Liver (tissue), 9 donors: Measurements from ENCODE around the gene OR10R2. TPM values are rescaled to one million over a fixed set of nuclear protein-coding genes. Genes with fewer than 3 reads are reported as not detected.

Source experiments
- DNase-seq: peaks from one replicate; pipeline ENCODE4 v3.0.0-alpha.2; 2017; ENCODE audit warnings: low spot score
- H3K27ac ChIP-seq, 2 donors: one replicate each; pipeline ENCODE4 v1.7.0; 2013; ENCODE audit warnings: inconsistent platforms in 2 of 2, low read length in 2 of 2, control low read depth in 1 of 2, low read depth in 1 of 2, mild to moderate bottlenecking in 1 of 2
- H3K27me3 ChIP-seq, 4 donors: one replicate each; pipeline versions ENCODE4 v1.6.1 to v1.7.0; 2013; ENCODE audit warnings: low read length in 3 of 4, inconsistent platforms in 1 of 4, mild to moderate bottlenecking in 1 of 4, moderate library complexity in 1 of 4; ENCODE audit not compliant: control insufficient read depth in 4 of 4, insufficient read depth in 4 of 4
- H3K36me3 ChIP-seq, 4 donors: one replicate each; pipeline versions ENCODE4 v1.6.1 to v1.7.0; 2013; ENCODE audit warnings: low read length in 3 of 4, mild to moderate bottlenecking in 3 of 4, low read depth in 1 of 4, moderate library complexity in 1 of 4; ENCODE audit not compliant: control insufficient read depth in 4 of 4, insufficient read depth in 3 of 4
- H3K4me1 ChIP-seq, 4 donors: one replicate each; pipeline versions ENCODE4 v1.6.1 to v1.7.0; 2013; ENCODE audit warnings: low read length in 3 of 4, mild to moderate bottlenecking in 3 of 4, moderate library complexity in 1 of 4; ENCODE audit not compliant: control insufficient read depth in 4 of 4, insufficient read depth in 4 of 4
- H3K4me3 ChIP-seq, 3 donors: one replicate each; pipeline versions ENCODE4 v1.6.1 to v1.7.0; 2013; ENCODE audit warnings: low read length in 3 of 3, control low read depth in 1 of 3, low read depth in 1 of 3, mild to moderate bottlenecking in 1 of 3
- H3K9ac ChIP-seq, 2 donors: one replicate each; pipeline ENCODE4 v1.7.0; 2013; ENCODE audit warnings: low read length in 2 of 2, mild to moderate bottlenecking in 2 of 2, moderate library complexity in 2 of 2, control low read depth in 1 of 2, low read depth in 1 of 2
- H3K9me3 ChIP-seq, 4 donors: one replicate each; pipeline versions ENCODE4 v1.6.1 to v1.7.0; 2013; ENCODE audit warnings: low read length in 3 of 4; ENCODE audit not compliant: control insufficient read depth in 4 of 4
- ATF3 ChIP-seq: IDR thresholded peaks from 2 replicates; pipeline ENCODE4 v1.6.1; 2016; ENCODE audit warnings: antibody characterized with exemption
- EGR1 ChIP-seq, 2 donors: IDR thresholded peaks; 2 replicates each; pipeline ENCODE4 v1.6.1; 2016 to 2018; ENCODE audit warnings: antibody characterized with exemption in 2 of 2, low read depth in 2 of 2
- FOXA1 ChIP-seq: IDR thresholded peaks from 2 replicates; pipeline ENCODE4 v1.6.1; 2016; ENCODE audit warnings: antibody characterized with exemption
- FOXA2 ChIP-seq: IDR thresholded peaks from 2 replicates; pipeline ENCODE4 v1.6.1; 2016; ENCODE audit warnings: antibody characterized with exemption
- GABPA ChIP-seq, 2 donors: IDR thresholded peaks in 1 of 2; conservative IDR thresholded peaks in 1 of 2; 2 replicates each; pipeline ENCODE4 v1.6.1; 2016; ENCODE audit warnings: antibody characterized with exemption in 2 of 2, mild to moderate bottlenecking in 1 of 2, moderate library complexity in 1 of 2
- HNF4A ChIP-seq, 2 donors: conservative IDR thresholded peaks; 2 replicates each; pipeline ENCODE4 v1.6.1; 2016; ENCODE audit warnings: antibody characterized with exemption in 2 of 2, mild to moderate bottlenecking in 2 of 2
- HNF4G ChIP-seq: IDR thresholded peaks from 2 replicates; pipeline ENCODE4 v1.6.1; 2016; ENCODE audit warnings: antibody characterized with exemption
- JUND ChIP-seq, 2 donors: IDR thresholded peaks; 2 replicates each; pipeline ENCODE4 v1.6.1; 2016; ENCODE audit warnings: antibody characterized with exemption in 2 of 2
- MAX ChIP-seq: IDR thresholded peaks from 2 replicates; pipeline ENCODE4 v1.6.1; 2016; ENCODE audit warnings: antibody characterized with exemption
- NR2F2 ChIP-seq: IDR thresholded peaks from 2 replicates; pipeline ENCODE4 v1.6.1; 2016; ENCODE audit warnings: antibody characterized with exemption
- RAD21 ChIP-seq, 2 donors: IDR thresholded peaks; 2 replicates each; pipeline ENCODE4 v1.6.1; 2016; ENCODE audit warnings: antibody characterized with exemption in 2 of 2, mild to moderate bottlenecking in 2 of 2
- RXRA ChIP-seq, 2 donors: IDR thresholded peaks; 2 replicates each; pipeline ENCODE4 v1.6.1; 2017 to 2018; ENCODE audit warnings: antibody characterized with exemption in 2 of 2, mild to moderate bottlenecking in 1 of 2
- SP1 ChIP-seq: IDR thresholded peaks from 2 replicates; pipeline ENCODE4 v1.6.1; 2018; ENCODE audit warnings: antibody characterized with exemption, mild to moderate bottlenecking
- TAF1 ChIP-seq: conservative IDR thresholded peaks from 2 replicates; pipeline ENCODE4 v1.6.1; 2016; ENCODE audit warnings: antibody characterized with exemption, mild to moderate bottlenecking
- YY1 ChIP-seq: IDR thresholded peaks from 2 replicates; pipeline ENCODE4 v1.6.1; 2016; ENCODE audit warnings: antibody characterized with exemption, mild to moderate bottlenecking
- WGBS: extraction: QIAGEN DNeasy Blood & Tissue Kit; methylation state at CpG from one replicate; pipeline ENCODE4 v1.1.7; 2013; 5-methylcytosine and 5-hydroxymethylcytosine counted together
- polyA plus RNA-seq, 2 donors: library from polyadenylated mRNA; stranded (reverse) in 1 of 2; unstranded in 1 of 2; fragments of 200-250 nt in 1 of 2; fragments of >200 nt in 1 of 2; fragmentation: Nextera tagmentation in 1 of 2; extraction: Ambion mirVana in 1 of 2; gene quantifications; one replicate each; pipeline versions ENCODE4 v1.2.1 to v1.2.3, GENCODE V29; 2013 to 2015
- total RNA-seq, 2 donors: library from RNA; depleted of rRNA; stranded (reverse); fragments of >200 nt; gene quantifications; one replicate each; pipeline ENCODE4 v1.2.3, GENCODE V29; 2014
- TF ChIP-seq, protein P1 (sequence below): fragments of 150-350 bp; IDR thresholded peaks from 2 replicates; pipeline ENCODE4 v1.5.1; 2017; ENCODE audit warnings: improper control_type of control experiment, low read depth, low read length; ENCODE audit not compliant: missing input control
- TF ChIP-seq, protein P2 (sequence below): IDR thresholded peaks from 2 replicates; pipeline ENCODE4 v1.6.1; 2016; ENCODE audit warnings: antibody characterized with exemption
- TF ChIP-seq, protein P3 (sequence below): IDR thresholded peaks from 2 replicates; pipeline ENCODE4 v1.6.1; 2016; ENCODE audit warnings: antibody characterized with exemption, mild to moderate bottlenecking
- donor health status: healthy.
- donor health status: healthy.
- donor health status: healthy.
- donor health status: healthy.
- donor health status: healthy.

The OR10R2 gene
- total and polyA plus RNA-seq, 4 donors = not detected

DNA sequence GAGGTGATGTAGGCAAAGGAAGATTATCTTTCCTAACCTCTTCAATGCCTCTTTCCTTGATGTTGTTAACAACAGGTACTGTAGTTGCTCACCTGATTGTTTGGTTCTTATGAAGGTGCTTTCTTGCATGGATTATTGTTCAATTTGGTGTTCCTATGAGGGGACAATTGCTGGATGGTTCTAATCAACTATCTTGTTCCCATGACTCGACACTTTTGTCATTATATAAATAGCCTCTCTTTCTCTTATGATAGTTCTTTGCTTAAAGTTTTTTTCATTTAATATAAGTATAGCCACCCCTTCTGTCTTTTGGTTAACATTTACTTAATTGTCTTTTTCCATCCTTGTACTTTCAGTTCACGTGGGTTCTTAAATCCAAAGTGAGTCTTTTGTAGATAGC is 35.5 kb downstream of the OR10R2 start:
- Histone ChIP-seq H3K9ac (no peak overlapping the region), H3K4me1 (no peaks in the 10 kb centered on the region), H3K27me3 (peaks cover 0 to 5% (median 0%) of the 10 kb centered on the region in 4 donors), H3K9me3 (no peaks in the 10 kb centered on the region), H3K36me3 (no peaks in the 10 kb centered on the region), H3K4me3 (no peak overlapping the region), H3K27ac (no peak overlapping the region)
- DNase-seq = no peak
- TF ChIP-seq HNF4A (conservative IDR thresholded peaks at IDR 0.05) (no peak), NR2F2 (no peak), SP1 (no peak), FOXA2 (no peak), EGR1 (IDR thresholded peaks at IDR 0.05; ENCODE audit: low read depth in 2 of 2) (no peak), MAX (no peak), HNF4G (no peak), YY1 (no peak), GABPA (IDR thresholded peaks at IDR 0.05 in 1 of 2, conservative IDR thresholded peaks at IDR 0.05 in 1 of 2) (no peak), RAD21 (IDR thresholded peaks at IDR 0.05) (no peak), TAF1 (no peak), FOXA1 (no peak), RXRA (IDR thresholded peaks at IDR 0.05) (no peak)
- TF ChIP-seq, protein P1, sequence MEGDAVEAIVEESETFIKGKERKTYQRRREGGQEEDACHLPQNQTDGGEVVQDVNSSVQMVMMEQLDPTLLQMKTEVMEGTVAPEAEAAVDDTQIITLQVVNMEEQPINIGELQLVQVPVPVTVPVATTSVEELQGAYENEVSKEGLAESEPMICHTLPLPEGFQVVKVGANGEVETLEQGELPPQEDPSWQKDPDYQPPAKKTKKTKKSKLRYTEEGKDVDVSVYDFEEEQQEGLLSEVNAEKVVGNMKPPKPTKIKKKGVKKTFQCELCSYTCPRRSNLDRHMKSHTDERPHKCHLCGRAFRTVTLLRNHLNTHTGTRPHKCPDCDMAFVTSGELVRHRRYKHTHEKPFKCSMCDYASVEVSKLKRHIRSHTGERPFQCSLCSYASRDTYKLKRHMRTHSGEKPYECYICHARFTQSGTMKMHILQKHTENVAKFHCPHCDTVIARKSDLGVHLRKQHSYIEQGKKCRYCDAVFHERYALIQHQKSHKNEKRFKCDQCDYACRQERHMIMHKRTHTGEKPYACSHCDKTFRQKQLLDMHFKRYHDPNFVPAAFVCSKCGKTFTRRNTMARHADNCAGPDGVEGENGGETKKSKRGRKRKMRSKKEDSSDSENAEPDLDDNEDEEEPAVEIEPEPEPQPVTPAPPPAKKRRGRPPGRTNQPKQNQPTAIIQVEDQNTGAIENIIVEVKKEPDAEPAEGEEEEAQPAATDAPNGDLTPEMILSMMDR = no peak
- TF ChIP-seq, protein P2, sequence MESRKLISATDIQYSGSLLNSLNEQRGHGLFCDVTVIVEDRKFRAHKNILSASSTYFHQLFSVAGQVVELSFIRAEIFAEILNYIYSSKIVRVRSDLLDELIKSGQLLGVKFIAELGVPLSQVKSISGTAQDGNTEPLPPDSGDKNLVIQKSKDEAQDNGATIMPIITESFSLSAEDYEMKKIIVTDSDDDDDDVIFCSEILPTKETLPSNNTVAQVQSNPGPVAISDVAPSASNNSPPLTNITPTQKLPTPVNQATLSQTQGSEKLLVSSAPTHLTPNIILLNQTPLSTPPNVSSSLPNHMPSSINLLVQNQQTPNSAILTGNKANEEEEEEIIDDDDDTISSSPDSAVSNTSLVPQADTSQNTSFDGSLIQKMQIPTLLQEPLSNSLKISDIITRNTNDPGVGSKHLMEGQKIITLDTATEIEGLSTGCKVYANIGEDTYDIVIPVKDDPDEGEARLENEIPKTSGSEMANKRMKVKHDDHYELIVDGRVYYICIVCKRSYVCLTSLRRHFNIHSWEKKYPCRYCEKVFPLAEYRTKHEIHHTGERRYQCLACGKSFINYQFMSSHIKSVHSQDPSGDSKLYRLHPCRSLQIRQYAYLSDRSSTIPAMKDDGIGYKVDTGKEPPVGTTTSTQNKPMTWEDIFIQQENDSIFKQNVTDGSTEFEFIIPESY = no peak
- TF ChIP-seq, protein P3, sequence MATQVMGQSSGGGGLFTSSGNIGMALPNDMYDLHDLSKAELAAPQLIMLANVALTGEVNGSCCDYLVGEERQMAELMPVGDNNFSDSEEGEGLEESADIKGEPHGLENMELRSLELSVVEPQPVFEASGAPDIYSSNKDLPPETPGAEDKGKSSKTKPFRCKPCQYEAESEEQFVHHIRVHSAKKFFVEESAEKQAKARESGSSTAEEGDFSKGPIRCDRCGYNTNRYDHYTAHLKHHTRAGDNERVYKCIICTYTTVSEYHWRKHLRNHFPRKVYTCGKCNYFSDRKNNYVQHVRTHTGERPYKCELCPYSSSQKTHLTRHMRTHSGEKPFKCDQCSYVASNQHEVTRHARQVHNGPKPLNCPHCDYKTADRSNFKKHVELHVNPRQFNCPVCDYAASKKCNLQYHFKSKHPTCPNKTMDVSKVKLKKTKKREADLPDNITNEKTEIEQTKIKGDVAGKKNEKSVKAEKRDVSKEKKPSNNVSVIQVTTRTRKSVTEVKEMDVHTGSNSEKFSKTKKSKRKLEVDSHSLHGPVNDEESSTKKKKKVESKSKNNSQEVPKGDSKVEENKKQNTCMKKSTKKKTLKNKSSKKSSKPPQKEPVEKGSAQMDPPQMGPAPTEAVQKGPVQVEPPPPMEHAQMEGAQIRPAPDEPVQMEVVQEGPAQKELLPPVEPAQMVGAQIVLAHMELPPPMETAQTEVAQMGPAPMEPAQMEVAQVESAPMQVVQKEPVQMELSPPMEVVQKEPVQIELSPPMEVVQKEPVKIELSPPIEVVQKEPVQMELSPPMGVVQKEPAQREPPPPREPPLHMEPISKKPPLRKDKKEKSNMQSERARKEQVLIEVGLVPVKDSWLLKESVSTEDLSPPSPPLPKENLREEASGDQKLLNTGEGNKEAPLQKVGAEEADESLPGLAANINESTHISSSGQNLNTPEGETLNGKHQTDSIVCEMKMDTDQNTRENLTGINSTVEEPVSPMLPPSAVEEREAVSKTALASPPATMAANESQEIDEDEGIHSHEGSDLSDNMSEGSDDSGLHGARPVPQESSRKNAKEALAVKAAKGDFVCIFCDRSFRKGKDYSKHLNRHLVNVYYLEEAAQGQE = no peak
- WGBS = 67% methylated on average over 2 of the region's 2 CpGs

- TF ChIP-seq ATF3 (no peak), JUND (IDR thresholded peaks at IDR 0.05) (no peak), YY1 (no peak), NR2F2 (no peak), GABPA (IDR thresholded peaks at IDR 0.05 in 1 of 2, conservative IDR thresholded peaks at IDR 0.05 in 1 of 2) (no peak), TAF1 (no peak)
- Histone ChIP-seq H3K4me1 (no peaks in the 10 kb centered on the region), H3K27me3 (peaks cover 0 to 6% (median 0%) of the 10 kb centered on the region in 4 donors), H3K9ac (no peak overlapping the region), H3K36me3 (no peaks in the 10 kb centered on the region), H3K9me3 (no peaks in the 10 kb centered on the region), H3K4me3 (no peak overlapping the region), H3K27ac (no peak overlapping the region)
- DNase-seq = no peak
- WGBS = 31% methylated on average over 4 of the region's 4 CpGs
These were observed 37.6 kb downstream of the OR10R2 start for GRCh38 chr1:158509471-158510156.
